ENCODE results near the gene MAST4. TPM values are rescaled to one million over a fixed set of nuclear protein-coding genes. Genes with fewer than 3 reads are reported as not detected.

Gene MAST4
- total RNA-seq, 2 donors from 2014 or later = 36.8 to 45.7 TPM

GRCh38 chr5:67200809-67201562 is 604.8 kb downstream of the MAST4 start:
- Histone ChIP-seq H3K4me1 (replicated peaks) (no peaks in the 10 kb centered on the region), H3K9me3 (no peaks in the 10 kb centered on the region), H3K36me3 (no peaks in the 10 kb centered on the region), H3K27ac (no peak overlapping the region), H3K4me3 (no peak overlapping the region), H3K27me3 (replicated peaks; ENCODE audit: insufficient read depth) (no peaks in the 10 kb centered on the region)
- WGBS = 97% methylated on average over 2 of the region's 2 CpGs
- intact Hi-C loops (cut with DNase I) = loop anchor here (10.0 kb wide), 1 partner anchor 216 kb away; no protein-coding TSS in a partner anchor
- TF ChIP-seq CTCF (IDR thresholded peaks at IDR 0.05) = no peak
- TF ChIP-seq POLR2AphosphoS5 (IDR thresholded peaks at IDR 0.05) = no peak
- TF ChIP-seq POLR2A (IDR thresholded peaks at IDR 0.05) = no peak
- DNase-seq (ENCODE audit: low spot score) = no peak

GRCh38 chr5:67201897-67202549 is 605.8 kb downstream of the MAST4 start:
- no peak for DNase-seq (ENCODE audit: low spot score)
- Histone ChIP-seq H3K9me3 (no peaks in the 10 kb centered on the region), H3K36me3 (no peaks in the 10 kb centered on the region), H3K4me1 (replicated peaks) (no peaks in the 10 kb centered on the region), H3K27me3 (replicated peaks; ENCODE audit: insufficient read depth) (no peaks in the 10 kb centered on the region), H3K27ac (no peak overlapping the region), H3K4me3 (no peak overlapping the region)
- 87% methylated on average over 6 of the region's 6 CpGs for WGBS
- no peak for TF ChIP-seq CTCF (IDR thresholded peaks at IDR 0.05)
- TF ChIP-seq POLR2AphosphoS5 (IDR thresholded peaks at IDR 0.05) = no peak
- TF ChIP-seq POLR2A (IDR thresholded peaks at IDR 0.05) = no peak
- intact Hi-C loops (cut with DNase I) = loop anchor here (10.0 kb wide), 1 partner anchor 217 kb away; no protein-coding TSS in a partner anchor

- Histone ChIP-seq H3K36me3 (no peaks in the 10 kb centered on the region), H3K27ac (no peak overlapping the region), H3K9me3 (no peaks in the 10 kb centered on the region), H3K4me1 (replicated peaks) (no peaks in the 10 kb centered on the region), H3K4me3 (no peak overlapping the region), H3K27me3 (replicated peaks; ENCODE audit: insufficient read depth) (no peaks in the 10 kb centered on the region)
- 87% methylated on average over 4 of the region's 4 CpGs for WGBS
- no peak for TF ChIP-seq POLR2A (IDR thresholded peaks at IDR 0.05)
- no peak for DNase-seq (ENCODE audit: low spot score)
- intact Hi-C loops (cut with DNase I) = loop anchor here (10.0 kb wide), 1 partner anchor 218 kb away; no protein-coding TSS in a partner anchor
These were observed 606.6 kb downstream of the MAST4 start for GRCh38 chr5:67202828-67203227.

GRCh38 chr5:67203701-67204074 is 607.5 kb downstream of the MAST4 start:
- intact Hi-C loops (cut with DNase I) = loop anchor here (10.0 kb wide), 1 partner anchor 219 kb away; no protein-coding TSS in a partner anchor
- Histone ChIP-seq H3K4me1 (replicated peaks) (no peaks in the 10 kb centered on the region), H3K4me3 (no peak overlapping the region), H3K27me3 (replicated peaks; ENCODE audit: insufficient read depth) (no peaks in the 10 kb centered on the region), H3K27ac (no peak overlapping the region), H3K36me3 (no peaks in the 10 kb centered on the region), H3K9me3 (no peaks in the 10 kb centered on the region)
- TF ChIP-seq CTCF (IDR thresholded peaks at IDR 0.05) = no peak
- TF ChIP-seq POLR2AphosphoS5 (IDR thresholded peaks at IDR 0.05) = no peak
- TF ChIP-seq POLR2A (IDR thresholded peaks at IDR 0.05) = no peak
- no peak for DNase-seq (ENCODE audit: low spot score)
- WGBS = 61% methylated on average over 2 of the region's 2 CpGs

- WGBS = 88% methylated on average over 5 of the region's 5 CpGs
- H3K4me1 ChIP-seq (replicated peaks) = no peaks in the 10 kb centered on the region
These were observed 608.6 kb downstream of the MAST4 start for GRCh38 chr5:67204821-67205220.

More at GRCh38 chr5:67204821-67205220, 608.6 kb downstream of the MAST4 start:
- Histone ChIP-seq H3K27ac (no peak overlapping the region), H3K9me3 (no peaks in the 10 kb centered on the region), H3K27me3 (replicated peaks; ENCODE audit: insufficient read depth) (no peaks in the 10 kb centered on the region), H3K36me3 (no peaks in the 10 kb centered on the region), H3K4me3 (no peak overlapping the region)
- TF ChIP-seq POLR2A (IDR thresholded peaks at IDR 0.05) (no peak), CTCF (IDR thresholded peaks at IDR 0.05) (no peak)
- no peak for DNase-seq (ENCODE audit: low spot score)
- intact Hi-C loops (cut with DNase I) = loop anchor here (5.0 to 10.0 kb wide), 2 partner anchors 220 to 393 kb away; no protein-coding TSS in a partner anchor
